ENCODE data around the gene AMER3.

DNA sequence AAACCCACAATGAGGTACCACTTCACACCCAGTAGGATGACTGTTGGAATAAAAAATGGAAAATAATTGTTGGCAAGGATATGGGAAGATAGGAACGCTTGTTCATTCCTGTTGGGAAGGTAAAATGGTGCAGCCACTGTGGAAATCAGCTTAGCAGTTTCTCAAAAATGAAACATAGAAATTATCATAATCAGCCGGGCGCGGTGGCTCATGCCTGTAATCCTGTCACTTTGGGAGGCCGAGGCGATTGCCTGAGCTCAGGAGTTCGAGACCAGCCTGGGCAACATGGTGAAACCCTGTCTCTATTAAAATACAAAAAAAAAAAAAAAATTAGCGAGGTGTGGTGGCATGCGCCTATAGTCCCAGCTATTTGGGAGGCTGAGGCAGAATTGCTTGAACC is 23.4 kb downstream of the AMER3 start:
- TF ChIP-seq, protein P1, sequence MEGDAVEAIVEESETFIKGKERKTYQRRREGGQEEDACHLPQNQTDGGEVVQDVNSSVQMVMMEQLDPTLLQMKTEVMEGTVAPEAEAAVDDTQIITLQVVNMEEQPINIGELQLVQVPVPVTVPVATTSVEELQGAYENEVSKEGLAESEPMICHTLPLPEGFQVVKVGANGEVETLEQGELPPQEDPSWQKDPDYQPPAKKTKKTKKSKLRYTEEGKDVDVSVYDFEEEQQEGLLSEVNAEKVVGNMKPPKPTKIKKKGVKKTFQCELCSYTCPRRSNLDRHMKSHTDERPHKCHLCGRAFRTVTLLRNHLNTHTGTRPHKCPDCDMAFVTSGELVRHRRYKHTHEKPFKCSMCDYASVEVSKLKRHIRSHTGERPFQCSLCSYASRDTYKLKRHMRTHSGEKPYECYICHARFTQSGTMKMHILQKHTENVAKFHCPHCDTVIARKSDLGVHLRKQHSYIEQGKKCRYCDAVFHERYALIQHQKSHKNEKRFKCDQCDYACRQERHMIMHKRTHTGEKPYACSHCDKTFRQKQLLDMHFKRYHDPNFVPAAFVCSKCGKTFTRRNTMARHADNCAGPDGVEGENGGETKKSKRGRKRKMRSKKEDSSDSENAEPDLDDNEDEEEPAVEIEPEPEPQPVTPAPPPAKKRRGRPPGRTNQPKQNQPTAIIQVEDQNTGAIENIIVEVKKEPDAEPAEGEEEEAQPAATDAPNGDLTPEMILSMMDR (IDR thresholded peaks at IDR 0.05; ENCODE audit: low read depth, low read length, missing input control): no peak
- TF ChIP-seq, protein P2, sequence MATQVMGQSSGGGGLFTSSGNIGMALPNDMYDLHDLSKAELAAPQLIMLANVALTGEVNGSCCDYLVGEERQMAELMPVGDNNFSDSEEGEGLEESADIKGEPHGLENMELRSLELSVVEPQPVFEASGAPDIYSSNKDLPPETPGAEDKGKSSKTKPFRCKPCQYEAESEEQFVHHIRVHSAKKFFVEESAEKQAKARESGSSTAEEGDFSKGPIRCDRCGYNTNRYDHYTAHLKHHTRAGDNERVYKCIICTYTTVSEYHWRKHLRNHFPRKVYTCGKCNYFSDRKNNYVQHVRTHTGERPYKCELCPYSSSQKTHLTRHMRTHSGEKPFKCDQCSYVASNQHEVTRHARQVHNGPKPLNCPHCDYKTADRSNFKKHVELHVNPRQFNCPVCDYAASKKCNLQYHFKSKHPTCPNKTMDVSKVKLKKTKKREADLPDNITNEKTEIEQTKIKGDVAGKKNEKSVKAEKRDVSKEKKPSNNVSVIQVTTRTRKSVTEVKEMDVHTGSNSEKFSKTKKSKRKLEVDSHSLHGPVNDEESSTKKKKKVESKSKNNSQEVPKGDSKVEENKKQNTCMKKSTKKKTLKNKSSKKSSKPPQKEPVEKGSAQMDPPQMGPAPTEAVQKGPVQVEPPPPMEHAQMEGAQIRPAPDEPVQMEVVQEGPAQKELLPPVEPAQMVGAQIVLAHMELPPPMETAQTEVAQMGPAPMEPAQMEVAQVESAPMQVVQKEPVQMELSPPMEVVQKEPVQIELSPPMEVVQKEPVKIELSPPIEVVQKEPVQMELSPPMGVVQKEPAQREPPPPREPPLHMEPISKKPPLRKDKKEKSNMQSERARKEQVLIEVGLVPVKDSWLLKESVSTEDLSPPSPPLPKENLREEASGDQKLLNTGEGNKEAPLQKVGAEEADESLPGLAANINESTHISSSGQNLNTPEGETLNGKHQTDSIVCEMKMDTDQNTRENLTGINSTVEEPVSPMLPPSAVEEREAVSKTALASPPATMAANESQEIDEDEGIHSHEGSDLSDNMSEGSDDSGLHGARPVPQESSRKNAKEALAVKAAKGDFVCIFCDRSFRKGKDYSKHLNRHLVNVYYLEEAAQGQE (IDR thresholded peaks at IDR 0.05): no peak
- TF ChIP-seq SP1 (IDR thresholded peaks at IDR 0.05) (no peak), TAF1 (conservative IDR thresholded peaks at IDR 0.05) (no peak), YY1 (IDR thresholded peaks at IDR 0.05) (no peak), JUND (IDR thresholded peaks at IDR 0.05) (no peak), EGR1 (IDR thresholded peaks at IDR 0.05; ENCODE audit: low read depth in 2 of 2) (no peak), RXRA (IDR thresholded peaks at IDR 0.05) (no peak), RAD21 (IDR thresholded peaks at IDR 0.05) (no peak), FOXA2 (IDR thresholded peaks at IDR 0.05) (no peak), GABPA (IDR thresholded peaks at IDR 0.05 in 1 of 2, conservative IDR thresholded peaks at IDR 0.05 in 1 of 2) (no peak)
- TF ChIP-seq, protein P3, sequence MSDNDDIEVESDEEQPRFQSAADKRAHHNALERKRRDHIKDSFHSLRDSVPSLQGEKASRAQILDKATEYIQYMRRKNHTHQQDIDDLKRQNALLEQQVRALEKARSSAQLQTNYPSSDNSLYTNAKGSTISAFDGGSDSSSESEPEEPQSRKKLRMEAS (IDR thresholded peaks at IDR 0.05): no peak
- TF ChIP-seq, protein P4, sequence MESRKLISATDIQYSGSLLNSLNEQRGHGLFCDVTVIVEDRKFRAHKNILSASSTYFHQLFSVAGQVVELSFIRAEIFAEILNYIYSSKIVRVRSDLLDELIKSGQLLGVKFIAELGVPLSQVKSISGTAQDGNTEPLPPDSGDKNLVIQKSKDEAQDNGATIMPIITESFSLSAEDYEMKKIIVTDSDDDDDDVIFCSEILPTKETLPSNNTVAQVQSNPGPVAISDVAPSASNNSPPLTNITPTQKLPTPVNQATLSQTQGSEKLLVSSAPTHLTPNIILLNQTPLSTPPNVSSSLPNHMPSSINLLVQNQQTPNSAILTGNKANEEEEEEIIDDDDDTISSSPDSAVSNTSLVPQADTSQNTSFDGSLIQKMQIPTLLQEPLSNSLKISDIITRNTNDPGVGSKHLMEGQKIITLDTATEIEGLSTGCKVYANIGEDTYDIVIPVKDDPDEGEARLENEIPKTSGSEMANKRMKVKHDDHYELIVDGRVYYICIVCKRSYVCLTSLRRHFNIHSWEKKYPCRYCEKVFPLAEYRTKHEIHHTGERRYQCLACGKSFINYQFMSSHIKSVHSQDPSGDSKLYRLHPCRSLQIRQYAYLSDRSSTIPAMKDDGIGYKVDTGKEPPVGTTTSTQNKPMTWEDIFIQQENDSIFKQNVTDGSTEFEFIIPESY (IDR thresholded peaks at IDR 0.05): no peak

Data from liver (tissue), 3 donors.